ENCODE results near the gene PRPF38B.

DNA sequence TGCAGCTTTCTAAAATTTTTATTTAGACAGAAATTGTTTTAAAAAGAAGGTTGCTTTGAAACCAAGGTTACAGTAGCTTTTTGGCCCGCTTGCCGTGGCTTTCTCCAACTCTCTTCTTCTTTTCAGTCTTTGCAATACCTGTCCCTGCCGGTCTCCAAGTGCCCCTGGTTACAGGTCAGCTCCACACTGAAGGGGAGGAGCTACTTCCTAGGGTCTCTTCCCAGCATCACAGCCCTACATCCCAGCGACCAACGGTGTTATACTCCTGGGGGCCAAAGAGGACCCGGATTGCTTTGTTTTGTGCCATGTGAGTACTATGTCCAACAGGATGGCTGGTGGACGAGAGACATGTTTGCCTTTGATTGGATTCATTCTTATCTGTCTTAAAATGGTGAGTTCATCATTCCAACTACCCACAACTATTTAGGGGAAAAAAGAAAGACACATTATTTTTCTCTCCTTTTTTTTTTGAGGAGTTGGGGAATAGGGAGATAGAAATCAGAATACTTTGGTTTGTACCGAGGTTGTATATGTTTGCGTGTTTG is 20.6 kb downstream of the PRPF38B start, which contains the start of gene FNDC7:
- TF ChIP-seq NR3C1 (IDR thresholded peaks at IDR 0.05) (no peak), CHD4 (IDR thresholded peaks at IDR 0.05; ENCODE audit: borderline replicate concordance) (no peak), RNF2 (IDR thresholded peaks at IDR 0.05; ENCODE audit: borderline replicate concordance, low read depth) (no peak), POLR2A (IDR thresholded peaks at IDR 0.05; ENCODE audit: low read length) (no peak), SMC3 (IDR thresholded peaks at IDR 0.05) (no peak), EP300 (IDR thresholded peaks at IDR 0.05) (no peak), BHLHE40 (IDR thresholded peaks at IDR 0.05; ENCODE audit: low read depth, low read length) (no peak), JUN (IDR thresholded peaks at IDR 0.05) (no peak), RFX5 (IDR thresholded peaks at IDR 0.05) (no peak)
- TF ChIP-seq, protein P1, sequence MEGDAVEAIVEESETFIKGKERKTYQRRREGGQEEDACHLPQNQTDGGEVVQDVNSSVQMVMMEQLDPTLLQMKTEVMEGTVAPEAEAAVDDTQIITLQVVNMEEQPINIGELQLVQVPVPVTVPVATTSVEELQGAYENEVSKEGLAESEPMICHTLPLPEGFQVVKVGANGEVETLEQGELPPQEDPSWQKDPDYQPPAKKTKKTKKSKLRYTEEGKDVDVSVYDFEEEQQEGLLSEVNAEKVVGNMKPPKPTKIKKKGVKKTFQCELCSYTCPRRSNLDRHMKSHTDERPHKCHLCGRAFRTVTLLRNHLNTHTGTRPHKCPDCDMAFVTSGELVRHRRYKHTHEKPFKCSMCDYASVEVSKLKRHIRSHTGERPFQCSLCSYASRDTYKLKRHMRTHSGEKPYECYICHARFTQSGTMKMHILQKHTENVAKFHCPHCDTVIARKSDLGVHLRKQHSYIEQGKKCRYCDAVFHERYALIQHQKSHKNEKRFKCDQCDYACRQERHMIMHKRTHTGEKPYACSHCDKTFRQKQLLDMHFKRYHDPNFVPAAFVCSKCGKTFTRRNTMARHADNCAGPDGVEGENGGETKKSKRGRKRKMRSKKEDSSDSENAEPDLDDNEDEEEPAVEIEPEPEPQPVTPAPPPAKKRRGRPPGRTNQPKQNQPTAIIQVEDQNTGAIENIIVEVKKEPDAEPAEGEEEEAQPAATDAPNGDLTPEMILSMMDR (IDR thresholded peaks at IDR 0.05): no peak
- TF ChIP-seq, protein P2, sequence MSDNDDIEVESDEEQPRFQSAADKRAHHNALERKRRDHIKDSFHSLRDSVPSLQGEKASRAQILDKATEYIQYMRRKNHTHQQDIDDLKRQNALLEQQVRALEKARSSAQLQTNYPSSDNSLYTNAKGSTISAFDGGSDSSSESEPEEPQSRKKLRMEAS (IDR thresholded peaks at IDR 0.05): no peak

All from A549 (cell line).